CD14-positive monocyte (primary cell): ENCODE results near the gene AHR. TPM values are rescaled to one million over a fixed set of nuclear protein-coding genes. Genes with fewer than 3 reads are reported as not detected.

Experiments
- DNase-seq, 3 donors: peaks; one replicate each; pipeline ENCODE4 v3.0.0-alpha.2; 2011 to 2022
- H2AFZ ChIP-seq: 2 replicates; pipeline ENCODE4 v1.6.0; 2012; ENCODE audit warnings: mild to moderate bottlenecking, low read depth, low read length, inconsistent platforms; ENCODE audit not compliant: insufficient read depth, poor library complexity, severe bottlenecking
- H3K27ac ChIP-seq, 2 donors: 1 replicate in 1 of 2; 2 replicates in 1 of 2; pipeline ENCODE4 v1.5.1; 2012 to 2013; ENCODE audit warnings: low read length in 2 of 2, control low read depth in 1 of 2, inconsistent platforms in 1 of 2, low read depth in 1 of 2, mild to moderate bottlenecking in 1 of 2
- H3K27me3 ChIP-seq, 2 donors: one replicate each; pipeline versions ENCODE4 v1.6.0 to v1.6.1; 2011 to 2013; ENCODE audit warnings: low read length in 2 of 2; ENCODE audit not compliant: control insufficient read depth in 2 of 2, insufficient read depth in 2 of 2
- H3K36me3 ChIP-seq, 2 donors: replicated peaks in 1 of 2; 1 replicate in 1 of 2; 2 replicates in 1 of 2; pipeline versions ENCODE4 v1.5.1 to v1.6.1; 2012 to 2013; ENCODE audit warnings: low read length in 2 of 2, control low read depth in 1 of 2, inconsistent platforms in 1 of 2, mild to moderate bottlenecking in 1 of 2; ENCODE audit not compliant: insufficient read depth in 2 of 2, control insufficient read depth in 1 of 2
- H3K4me1 ChIP-seq, 2 donors: 1 replicate in 1 of 2; 2 replicates in 1 of 2; pipeline versions ENCODE4 v1.5.1 to v1.6.1; 2012 to 2013; ENCODE audit warnings: low read length in 2 of 2, control low read depth in 1 of 2, inconsistent platforms in 1 of 2, mild to moderate bottlenecking in 1 of 2, moderate library complexity in 1 of 2; ENCODE audit not compliant: insufficient read depth in 2 of 2, control insufficient read depth in 1 of 2
- H3K4me2 ChIP-seq: replicated peaks from 2 replicates; pipeline ENCODE3; 2012; ENCODE audit warnings: low read length, moderate library complexity, mild to moderate bottlenecking; ENCODE audit not compliant: poor library complexity, severe bottlenecking; ENCODE audit errors: extremely low read depth
- H3K4me3 ChIP-seq, 3 experiments: fragments of 200-600 bp in 1 of 3; sonication (generic) in 1 of 3; replicated peaks in 1 of 3; 1 replicate in 2 of 3; 2 replicates in 1 of 3; pipeline ENCODE4 v1.5.1; 2011 to 2013; ENCODE audit warnings: low read length in 3 of 3, mild to moderate bottlenecking in 3 of 3, control low read depth in 2 of 3, low read depth in 2 of 3, inconsistent platforms in 1 of 3, moderate library complexity in 1 of 3
- H3K79me2 ChIP-seq: 2 replicates; pipeline ENCODE4 v1.6.0; 2012; ENCODE audit warnings: mild to moderate bottlenecking, control low read depth, inconsistent platforms, low read length, moderate library complexity; ENCODE audit not compliant: insufficient read depth
- H3K9ac ChIP-seq: 2 replicates; pipeline ENCODE4 v1.6.0; 2017; ENCODE audit warnings: low read length, mild to moderate bottlenecking; ENCODE audit not compliant: insufficient read depth, poor library complexity, severe bottlenecking
- H3K9me3 ChIP-seq, 2 donors: replicated peaks in 1 of 2; 1 replicate in 1 of 2; 2 replicates in 1 of 2; pipeline versions ENCODE4 v1.5.1 to v1.6.1; 2012 to 2013; ENCODE audit warnings: low read length in 2 of 2, control low read depth in 1 of 2; ENCODE audit not compliant: control insufficient read depth in 1 of 2, insufficient read depth in 1 of 2
- H4K20me1 ChIP-seq: 2 replicates; pipeline ENCODE4 v1.6.0; 2012; ENCODE audit warnings: mild to moderate bottlenecking, low read length, control low read depth, moderate library complexity; ENCODE audit not compliant: insufficient read depth
- H3K27ac Mint-ChIP-seq, 7 donors: one replicate each; pipeline ENCODE4 v1.8.0; 2020; ENCODE audit warnings: mild to moderate bottlenecking in 7 of 7, mixed read lengths in 7 of 7, moderate library complexity in 6 of 7, inconsistent platforms in 2 of 7
- H3K27me3 Mint-ChIP-seq, 3 donors: one replicate each; pipeline ENCODE4 v1.8.0; 2021 to 2022; ENCODE audit warnings: low read depth in 3 of 3, mild to moderate bottlenecking in 3 of 3, mixed read lengths in 3 of 3, moderate library complexity in 3 of 3, inconsistent platforms in 1 of 3
- H3K36me3 Mint-ChIP-seq, 2 donors: one replicate each; pipeline ENCODE4 v1.8.0; 2020; ENCODE audit warnings: mixed read lengths in 2 of 2, inconsistent platforms in 1 of 2, mild to moderate bottlenecking in 1 of 2
- H3K4me1 Mint-ChIP-seq: one replicate; pipeline ENCODE4 v1.8.0; 2020; ENCODE audit warnings: mild to moderate bottlenecking, mixed read lengths
- H3K4me3 Mint-ChIP-seq, 2 donors: one replicate each; pipeline ENCODE4 v1.8.0; 2020; ENCODE audit warnings: mild to moderate bottlenecking in 2 of 2, mixed read lengths in 2 of 2, moderate library complexity in 1 of 2
- H3K9me3 Mint-ChIP-seq, 7 donors: one replicate each; pipeline ENCODE4 v1.8.0; 2020 to 2022; ENCODE audit warnings: mixed read lengths in 7 of 7, mild to moderate bottlenecking in 6 of 7, moderate library complexity in 6 of 7, inconsistent platforms in 2 of 7
- WGBS: methylation state at CpG from one replicate; pipeline ENCODE4 v1.1.5; 2013; ENCODE audit warnings: missing lambda C conversion rate; ENCODE audit not compliant: insufficient coverage; 5-methylcytosine and 5-hydroxymethylcytosine counted together
- intact Hi-C, 2 donors: fragments of 100-400 bp; cut with micrococcal nuclease; formaldehyde crosslinking; loops; one replicate each; pipeline versions ENCODE4 v1.15.0 to v1.15.1; 2023
- polyA plus RNA-seq, 3 donors: library from polyadenylated mRNA; depleted of rRNA in 1 of 3; unstranded in 2 of 3; stranded (reverse) in 1 of 3; fragments of 300-500 nt in 2 of 3; fragments of >200 nt in 1 of 3; fragmentation: Illumina TruSeq in 2 of 3; gene quantifications; 1 replicate in 2 of 3; 2 replicates in 1 of 3; pipeline ENCODE4 v1.2.3, GENCODE V29; 2012 to 2021
- TF ChIP-seq, protein P1 (sequence below): fragments of 200-600 bp; IDR thresholded peaks from one replicate; pipeline ENCODE4 v1.8.0; 2022; ENCODE audit warnings: antibody characterized with exemption, mild to moderate bottlenecking

The AHR gene
- polyA plus RNA-seq, 3 donors = 42.4 to 56.6 (median 54.1) TPM

DNA sequence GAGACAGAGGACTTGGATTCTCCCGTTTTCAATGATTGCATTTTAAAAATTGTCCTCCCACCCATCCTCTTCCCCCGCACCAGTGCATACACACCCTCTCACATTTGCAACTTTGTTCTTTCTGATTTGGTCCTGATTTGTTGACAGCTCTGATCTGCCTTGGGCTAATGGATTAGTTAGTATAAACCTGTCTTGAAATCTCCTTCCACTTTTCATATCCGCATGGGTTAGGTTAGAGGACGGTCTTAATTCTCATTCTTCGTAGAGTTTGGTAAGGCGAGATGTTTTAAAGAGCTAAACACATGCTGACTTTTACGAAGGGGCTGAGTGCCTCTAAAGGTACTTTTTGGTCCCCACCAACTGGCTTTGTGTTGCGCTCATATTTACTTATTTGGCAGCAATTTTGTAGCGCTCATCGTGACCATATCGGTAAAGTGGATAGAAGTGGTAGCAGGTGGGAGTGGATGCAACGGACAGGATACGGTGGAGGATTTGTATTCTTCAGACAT lies 1.1 kb downstream of the AHR start:
- peak overlapping the region; percentile 87 for H3K4me2 ChIP-seq
- peak in 2 of 3 donors; percentile 15 to 30 for DNase-seq
- H3K27me3 ChIP-seq = no peaks in the 10 kb centered on the region
- Mint-ChIP-seq H3K27me3 (peaks cover 0 to 3% (median 0%) of the 10 kb centered on the region in 3 donors), H3K27ac (peak overlapping the region; percentile 87 to 97 (median 92)), H3K9me3 (peaks cover 2 to 11% (median 7%) of the 10 kb centered on the region in 7 donors), H3K36me3 (peaks cover 7 to 10% of the 10 kb centered on the region in 2 donors), H3K4me3 (peak overlapping the region; percentile 91 to 99), H3K4me1 (peaks cover 33% of the 10 kb centered on the region)
- peaks cover 59% of the 10 kb centered on the region for H3K79me2 ChIP-seq
- H3K36me3 ChIP-seq = no peaks in the 10 kb centered on the region
- WGBS = 0% methylated on average over 7 of the region's 13 CpGs
- peak overlapping the region; percentile 96 for H3K4me3 ChIP-seq
- TF ChIP-seq, protein P1, sequence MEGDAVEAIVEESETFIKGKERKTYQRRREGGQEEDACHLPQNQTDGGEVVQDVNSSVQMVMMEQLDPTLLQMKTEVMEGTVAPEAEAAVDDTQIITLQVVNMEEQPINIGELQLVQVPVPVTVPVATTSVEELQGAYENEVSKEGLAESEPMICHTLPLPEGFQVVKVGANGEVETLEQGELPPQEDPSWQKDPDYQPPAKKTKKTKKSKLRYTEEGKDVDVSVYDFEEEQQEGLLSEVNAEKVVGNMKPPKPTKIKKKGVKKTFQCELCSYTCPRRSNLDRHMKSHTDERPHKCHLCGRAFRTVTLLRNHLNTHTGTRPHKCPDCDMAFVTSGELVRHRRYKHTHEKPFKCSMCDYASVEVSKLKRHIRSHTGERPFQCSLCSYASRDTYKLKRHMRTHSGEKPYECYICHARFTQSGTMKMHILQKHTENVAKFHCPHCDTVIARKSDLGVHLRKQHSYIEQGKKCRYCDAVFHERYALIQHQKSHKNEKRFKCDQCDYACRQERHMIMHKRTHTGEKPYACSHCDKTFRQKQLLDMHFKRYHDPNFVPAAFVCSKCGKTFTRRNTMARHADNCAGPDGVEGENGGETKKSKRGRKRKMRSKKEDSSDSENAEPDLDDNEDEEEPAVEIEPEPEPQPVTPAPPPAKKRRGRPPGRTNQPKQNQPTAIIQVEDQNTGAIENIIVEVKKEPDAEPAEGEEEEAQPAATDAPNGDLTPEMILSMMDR = no peak
- intact Hi-C loops = loop anchor here in 1 of 2 donors (2.0 to 5.0 kb wide), 3 partner anchors 67 to 317 kb away; no protein-coding TSS in a partner anchor
- peak overlapping the region; percentile 98 for H3K9ac ChIP-seq
- peaks cover 24 to 37% of the 10 kb centered on the region in 2 donors for H3K4me1 ChIP-seq
- H3K9me3 ChIP-seq = no peaks in the 10 kb centered on the region
- peak overlapping the region; percentile 74 for H2AFZ ChIP-seq
- H4K20me1 ChIP-seq = peaks cover 59% of the 10 kb centered on the region
- H3K27ac ChIP-seq = peak overlapping the region; percentile 77 to 94

DNA sequence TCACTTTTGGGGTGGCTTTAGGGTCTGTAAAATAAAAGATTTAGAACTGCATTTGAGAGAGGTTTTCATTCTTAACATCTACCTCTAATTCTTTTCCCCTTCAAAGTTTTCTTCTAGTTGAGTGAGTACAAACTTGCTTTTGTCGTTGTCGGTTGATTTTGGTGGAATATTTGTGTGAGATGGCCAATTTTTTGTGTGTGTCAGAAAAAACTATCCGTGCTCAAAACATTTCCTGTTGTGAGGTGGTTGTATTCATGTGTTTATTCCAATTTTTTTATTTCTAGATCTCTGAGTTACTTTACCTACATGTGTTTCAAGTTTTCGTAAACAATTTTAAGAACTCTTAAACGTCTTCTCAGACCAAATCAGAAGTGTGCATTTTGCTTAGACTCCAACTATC lies 1.6 kb downstream of the AHR start:
- H3K9me3 Mint-ChIP-seq = peaks cover 2 to 11% (median 7%) of the 10 kb centered on the region in 7 donors
- H3K9ac ChIP-seq = peak overlapping the region; percentile 98
- H3K4me1 Mint-ChIP-seq = peaks cover 37% of the 10 kb centered on the region
- peaks cover 64% of the 10 kb centered on the region for H3K79me2 ChIP-seq
- peak overlapping the region; percentile 91 to 99 for H3K4me3 Mint-ChIP-seq
- H3K27me3 Mint-ChIP-seq = peaks cover 0 to 3% (median 0%) of the 10 kb centered on the region in 3 donors
- H3K27ac ChIP-seq = peak overlapping the region in 1 of 2 donors; percentile 94
- intact Hi-C loops = loop anchor here in 1 of 2 donors (10.0 kb wide), 1 partner anchor 315 kb away; no protein-coding TSS in a partner anchor
- peaks cover 7 to 10% of the 10 kb centered on the region in 2 donors for H3K36me3 Mint-ChIP-seq
- DNase-seq = no peak
- H3K36me3 ChIP-seq = no peaks in the 10 kb centered on the region
- WGBS = no CpG with 5 or more reads among the region's 5 CpGs
- TF ChIP-seq, protein P1 = no peak
- no peaks in the 10 kb centered on the region for H3K9me3 ChIP-seq
- peak overlapping the region; percentile 96 for H3K4me3 ChIP-seq
- H3K27ac Mint-ChIP-seq = peak overlapping the region; percentile 34 to 97 (median 92)
- peak overlapping the region; percentile 87 for H3K4me2 ChIP-seq
- peaks cover 64% of the 10 kb centered on the region for H4K20me1 ChIP-seq
- no peaks in the 10 kb centered on the region for H3K27me3 ChIP-seq
- H3K4me1 ChIP-seq = peaks cover 29 to 42% of the 10 kb centered on the region in 2 donors
- peak overlapping the region; percentile 74 for H2AFZ ChIP-seq
